ENCODE data around the gene ADAMTS6.

DNA sequence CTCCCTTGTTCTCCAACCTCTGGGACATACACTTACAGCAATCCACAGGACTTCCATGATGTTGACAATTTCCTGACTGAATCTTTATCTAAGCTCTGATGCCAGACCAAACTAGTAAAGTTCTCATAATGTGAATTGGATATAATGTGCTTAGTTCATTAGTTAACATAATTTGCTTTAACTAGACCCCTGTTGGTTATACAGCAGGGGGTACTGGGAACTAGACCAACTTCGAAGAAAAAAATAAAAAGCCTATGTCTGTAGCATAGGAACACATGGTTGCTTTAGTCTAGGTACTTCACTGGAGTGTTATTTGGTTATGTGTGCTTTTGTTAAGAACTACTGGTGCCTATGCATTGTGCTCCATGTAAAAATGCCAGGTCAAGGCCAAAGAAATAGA is 173.8 kb downstream of the ADAMTS6 start:
- no peak for TF ChIP-seq CTCF (IDR thresholded peaks at IDR 0.05 in 4 of 5, conservative IDR thresholded peaks at IDR 0.05 in 1 of 5)
- no peak for TF ChIP-seq POLR2A (IDR thresholded peaks at IDR 0.05)
